H1 (cell line): ENCODE measurements around the gene FAM228A. TPM values are rescaled to one million over a fixed set of nuclear protein-coding genes. Genes with fewer than 3 reads are reported as not detected.

Experiments
- CTCF ChIA-PET: fragments of 300-600 bp; sonication (Branson Sonifier 250); formaldehyde crosslinking; loops from one replicate; lab custom pipeline; 2021; ENCODE audit not compliant: partially characterized antibody; lab: Charles Lee
- POLR2A ChIA-PET: fragments of 300-600 bp; sonication (Branson Sonifier 250); formaldehyde crosslinking; loops from one replicate; lab custom pipeline; 2021; ENCODE audit warnings: inconsistent platforms; ENCODE audit not compliant: partially characterized antibody; lab: Charles Lee
- DNase-seq, 2 experiments: peaks; one replicate each; pipeline versions ENCODE4 v3.0.0 to v3.0.0-alpha.2; 2010 to 2022; ENCODE audit warnings: low spot score in 2 of 2, low read depth in 1 of 2, mixed read lengths in 1 of 2
- FAIRE-seq: peaks from 2 replicates; lab custom pipeline; 2011; peaks lifted over from hg19 to GRCh38; lab: Jason Lieb, UNC
- H2AFZ ChIP-seq: 2 replicates; pipeline ENCODE4 v1.8.1; 2012; ENCODE audit warnings: low read length, inconsistent platforms
- H2AK5ac ChIP-seq: 2 replicates; pipeline ENCODE4 v1.6.1; 2013; ENCODE audit warnings: low read depth, low read length
- H2BK120ac ChIP-seq: replicated peaks from 2 replicates; pipeline ENCODE3; 2013; ENCODE audit warnings: low read depth, low read length, inconsistent platforms
- H2BK12ac ChIP-seq: 2 replicates; pipeline ENCODE4 v1.6.1; 2013; ENCODE audit warnings: low read depth, low read length
- H2BK15ac ChIP-seq: 2 replicates; pipeline ENCODE4 v1.6.1; 2013; ENCODE audit warnings: low read length
- H2BK20ac ChIP-seq: 2 replicates; pipeline ENCODE4 v1.6.1; 2013; ENCODE audit warnings: low read length
- H2BK5ac ChIP-seq: 2 replicates; pipeline ENCODE4 v1.6.1; 2013; ENCODE audit warnings: low read depth, low read length
- H3K14ac ChIP-seq: 2 replicates; pipeline ENCODE4 v1.6.1; 2013; ENCODE audit warnings: inconsistent platforms; ENCODE audit not compliant: insufficient read length
- H3K18ac ChIP-seq: 2 replicates; pipeline ENCODE4 v1.6.1; 2013; ENCODE audit warnings: low read length; ENCODE audit errors: extremely low read depth
- H3K23ac ChIP-seq: 2 replicates; pipeline ENCODE4 v1.6.1; 2013; ENCODE audit warnings: inconsistent platforms; ENCODE audit not compliant: insufficient read length
- H3K23me2 ChIP-seq: 2 replicates; pipeline ENCODE4 v1.6.1; 2013; ENCODE audit warnings: low read depth, low read length
- H3K27ac ChIP-seq: 2 replicates; pipeline ENCODE4 v1.6.1; 2011; ENCODE audit warnings: low read depth, low read length, inconsistent platforms
- H3K27me3 ChIP-seq, 4 experiments: replicated peaks in 1 of 4; 1 replicate in 1 of 4; 2 replicates in 3 of 4; pipeline versions ENCODE4 v1.6.1 to v1.8.1; 2011 to 2013; ENCODE audit warnings: low read length in 3 of 4, mild to moderate bottlenecking in 3 of 4, inconsistent platforms in 2 of 4, mixed read lengths in 2 of 4, moderate library complexity in 1 of 4; ENCODE audit not compliant: control insufficient read depth in 3 of 4, insufficient read depth in 3 of 4; ENCODE audit errors: extremely low read depth in 1 of 4
- H3K36me3 ChIP-seq, 4 experiments: 2 replicates each; pipeline versions ENCODE4 v1.6.1 to v1.8.1; 2011 to 2013; ENCODE audit warnings: mild to moderate bottlenecking in 4 of 4, low read length in 3 of 4, moderate library complexity in 2 of 4, control low read depth in 1 of 4, inconsistent platforms in 1 of 4; ENCODE audit not compliant: insufficient read depth in 4 of 4, control insufficient read depth in 2 of 4
- H3K4ac ChIP-seq: replicated peaks from 2 replicates; pipeline ENCODE3; 2013; ENCODE audit warnings: low read length, low read depth, mixed read lengths, inconsistent platforms; ENCODE audit not compliant: insufficient read length
- H3K4me1 ChIP-seq, 4 experiments: replicated peaks in 1 of 4; 1 replicate in 1 of 4; 2 replicates in 3 of 4; pipeline versions ENCODE4 v1.6.1 to v1.8.1; 2011 to 2013; ENCODE audit warnings: low read length in 3 of 4, inconsistent platforms in 2 of 4, mixed read lengths in 1 of 4; ENCODE audit not compliant: insufficient read depth in 4 of 4, control insufficient read depth in 3 of 4
- H3K4me2 ChIP-seq, 2 experiments: 2 replicates each; pipeline versions ENCODE4 v1.6.1 to v1.8.1; 2011 to 2013; ENCODE audit warnings: low read depth in 2 of 2, low read length in 2 of 2, control low read depth in 1 of 2, inconsistent platforms in 1 of 2, mild to moderate bottlenecking in 1 of 2; ENCODE audit not compliant: insufficient read depth in 1 of 2
- H3K4me3 ChIP-seq, 4 experiments: fragments of 200-600, 300-600 bp in 1 of 4; sonication (generic), shearing (Covaris generic), sonication (Bioruptor Twin) in 1 of 4; 2 replicates each; pipeline versions ENCODE4 v1.5.1 to v1.8.1; 2011 to 2016; ENCODE audit warnings: low read length in 4 of 4, low read depth in 3 of 4, control low read depth in 2 of 4, inconsistent platforms in 2 of 4, mild to moderate bottlenecking in 2 of 4, mixed read lengths in 1 of 4, moderate library complexity in 1 of 4; ENCODE audit not compliant: insufficient read depth in 2 of 4; ENCODE audit errors: extremely low read depth in 1 of 4
- H3K56ac ChIP-seq: replicated peaks from 2 replicates; pipeline ENCODE3; 2013; ENCODE audit warnings: low read depth, mild to moderate bottlenecking, mixed read lengths, low read length, inconsistent platforms; ENCODE audit not compliant: insufficient read length
- H3K79me1 ChIP-seq: 2 replicates; pipeline ENCODE4 v1.6.1; 2013; ENCODE audit warnings: low read depth, low read length, control low read depth
- H3K79me2 ChIP-seq, 2 experiments: 2 replicates each; pipeline versions ENCODE4 v1.6.1 to v1.8.1; 2012 to 2013; ENCODE audit warnings: low read length in 2 of 2, mild to moderate bottlenecking in 2 of 2, inconsistent platforms in 1 of 2; ENCODE audit not compliant: insufficient read depth in 2 of 2, control insufficient read depth in 1 of 2
- H3K9ac ChIP-seq, 4 experiments: replicated peaks in 1 of 4; 1 replicate in 1 of 4; 2 replicates in 3 of 4; pipeline versions ENCODE4 v1.6.1 to v1.8.1; 2011 to 2013; ENCODE audit warnings: low read depth in 3 of 4, low read length in 3 of 4, control low read depth in 2 of 4, mild to moderate bottlenecking in 2 of 4, moderate library complexity in 2 of 4, inconsistent platforms in 1 of 4; ENCODE audit errors: extremely low read depth in 1 of 4
- H3K9me3 ChIP-seq, 2 experiments: 2 replicates each; pipeline versions ENCODE4 v1.6.1 to v1.8.1; 2012 to 2013; ENCODE audit warnings: mild to moderate bottlenecking in 2 of 2, moderate library complexity in 2 of 2, control low read depth in 1 of 2, inconsistent platforms in 1 of 2, low read depth in 1 of 2, low read length in 1 of 2, mixed read lengths in 1 of 2; ENCODE audit not compliant: insufficient read depth in 2 of 2
- H4K20me1 ChIP-seq, 2 experiments: replicated peaks in 1 of 2; 2 replicates each; pipeline versions ENCODE3 to v1.8.1; 2011 to 2013; ENCODE audit warnings: inconsistent platforms in 2 of 2, low read length in 2 of 2, mild to moderate bottlenecking in 1 of 2; ENCODE audit not compliant: insufficient read depth in 2 of 2, control insufficient read depth in 1 of 2
- H4K5ac ChIP-seq: 2 replicates; pipeline ENCODE4 v1.6.1; 2013; ENCODE audit warnings: low read length, low read depth, mixed read lengths, inconsistent platforms; ENCODE audit not compliant: insufficient read length
- H4K8ac ChIP-seq: 2 replicates; pipeline ENCODE4 v1.8.0; 2013; ENCODE audit warnings: mild to moderate bottlenecking, moderate library complexity, low read length, inconsistent platforms; ENCODE audit not compliant: insufficient read depth; ENCODE audit errors: extremely low read depth
- H4K91ac ChIP-seq: replicated peaks from 2 replicates; pipeline ENCODE3; 2013; ENCODE audit warnings: low read length, mixed read lengths, inconsistent platforms; ENCODE audit not compliant: insufficient read length
- CBX5 ChIP-seq: fragments of 300-800, 300-1000 bp; sonication (generic); IDR thresholded peaks from 2 replicates; pipeline ENCODE4 v1.7.1; 2016; ENCODE audit warnings: antibody characterized with exemption, low read length, low read depth
- CEBPB ChIP-seq: IDR thresholded peaks from 2 replicates; pipeline ENCODE4 v1.6.1; 2012; ENCODE audit warnings: low read depth, low read length
- KDM4A ChIP-seq: IDR thresholded peaks from one replicate; pipeline ENCODE4 v1.7.1; 2012; ENCODE audit warnings: low read depth, mild to moderate bottlenecking, moderate library complexity, low read length, inconsistent platforms; ENCODE audit not compliant: severe bottlenecking
- RAD21 ChIP-seq, 2 experiments: IDR thresholded peaks in 1 of 2; conservative IDR thresholded peaks in 1 of 2; 2 replicates each; pipeline ENCODE4 v1.6.1; 2011; ENCODE audit warnings: low read depth in 2 of 2, low read length in 2 of 2, improper control_type of control experiment in 1 of 2, inconsistent platforms in 1 of 2, mild to moderate bottlenecking in 1 of 2, moderate library complexity in 1 of 2
- polyA plus RNA-seq, 7 experiments: library from polyadenylated mRNA; depleted of rRNA in 3 of 7; stranded (reverse) in 5 of 7; unstranded in 2 of 7; fragments of >200 nt in 5 of 7; fragments of 200-250 nt in 2 of 7; gene quantifications; 1 replicate in 5 of 7; 2 replicates in 1 of 7; 4 replicates in 1 of 7; pipeline versions ENCODE4 v1.2.1 to v1.2.3, GENCODE V29; 2011 to 2013; ENCODE audit warnings: missing spikeins in 2 of 7, mixed read lengths in 2 of 7
- total RNA-seq: library from RNA; stranded (reverse); fragmentation: NEBNext Ultra II Directional; extraction: Animal tissue kit (Norgen Biotek cat#: 25700); gene quantifications from 2 replicates; pipeline ENCODE4 v1.2.1, GENCODE V29; 2021

The FAM228A gene
- total and polyA plus RNA-seq, 2 of the 8 experiments (the other 6 are each of a cell fraction or from before 2014, with no cell fraction given): not detected

DNA sequence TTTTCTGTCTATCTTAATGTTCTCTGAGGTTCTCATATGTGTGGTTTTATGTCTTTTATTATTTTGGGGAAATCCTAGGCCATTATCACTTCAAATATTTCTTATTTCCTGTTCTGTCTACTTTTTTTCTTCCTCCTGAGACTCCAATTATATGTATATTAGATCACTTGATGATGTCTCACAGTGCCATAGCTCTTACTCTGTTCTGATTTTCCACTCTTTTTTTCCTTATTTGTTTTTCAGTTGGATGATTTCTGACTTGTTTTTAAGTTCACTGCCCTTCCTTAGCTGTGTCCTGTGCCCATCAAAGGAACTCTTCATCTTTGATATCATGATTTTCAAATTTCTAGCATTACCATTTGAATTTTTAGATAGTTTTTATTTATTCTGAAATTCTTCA lies 27.5 kb upstream of the FAM228A start:
- Histone ChIP-seq H2BK5ac (no peak overlapping the region), H3K4me3 (no peak overlapping the region), H3K18ac (no peak overlapping the region), H3K27ac (no peak overlapping the region), H2BK15ac (no peak overlapping the region), H3K56ac (no peak overlapping the region), H2BK12ac (no peak overlapping the region), H3K9me3 (peaks cover 5 to 7% of the 10 kb centered on the region in 2 experiments; a peak in 3 of 4 replicates), H3K79me1 (no peaks in the 10 kb centered on the region), H2BK20ac (no peak overlapping the region), H2AFZ (no peak overlapping the region), H2BK120ac (no peak overlapping the region), H3K36me3 (0 out of 8 replicates have a peak, but pooled peaks cover 0 to 3% (median 0%) of the 10 kb centered on the region in 4 experiments), H4K8ac (no peak overlapping the region), H3K4me1 (no peaks in the 10 kb centered on the region), H3K4me2 (no peak overlapping the region), H4K5ac (no peak overlapping the region), H3K79me2 (no peaks in the 10 kb centered on the region), H2AK5ac (no peak overlapping the region), H3K23me2 (no peaks in the 10 kb centered on the region; the same call in 1 of the 2 replicates), H3K14ac (no peak overlapping the region), H3K4ac (no peak overlapping the region), H3K9ac (no peak overlapping the region), H4K20me1 (no peaks in the 10 kb centered on the region), H3K27me3 (peaks cover 0 to 1% (median 0%) of the 10 kb centered on the region in 4 experiments; a peak in 1 of 7 replicates), H3K23ac (no peak overlapping the region), H4K91ac (no peak overlapping the region)
- CTCF ChIA-PET: no interaction called here
- DNase-seq (no peak), FAIRE-seq (no peak)
- POLR2A ChIA-PET: no interaction called here
- no peak for TF ChIP-seq CBX5
- no peak for TF ChIP-seq CEBPB
- no peak for TF ChIP-seq KDM4A
- TF ChIP-seq RAD21 (IDR thresholded peaks at IDR 0.05 in 1 of 2, conservative IDR thresholded peaks at IDR 0.05 in 1 of 2; ENCODE audit: low read depth in 2 of 2, low read length in 2 of 2): no peak
